Kidney (tissue), 14 donors: ENCODE data around the gene TERT. TPM values are rescaled to one million over a fixed set of nuclear protein-coding genes. Genes with fewer than 3 reads are reported as not detected.

Source experiments
- DNase-seq, 5 donors: peaks; one replicate each; pipeline ENCODE4 v3.0.0-alpha.2; 2013 to 2020
- FAIRE-seq: peaks from 2 replicates; lab custom pipeline; 2012; peaks lifted over from hg19 to GRCh38; lab: Jason Lieb, UNC
- H3K27ac ChIP-seq, 2 donors: one replicate each; pipeline ENCODE4 v1.7.0; 2013; ENCODE audit warnings: low read depth in 2 of 2, low read length in 2 of 2, inconsistent platforms in 1 of 2
- H3K27me3 ChIP-seq: one replicate; pipeline ENCODE4 v1.7.1; 2013; ENCODE audit warnings: low read length, inconsistent platforms; ENCODE audit not compliant: control insufficient read depth, insufficient read depth
- H3K36me3 ChIP-seq, 3 donors: one replicate each; pipeline versions ENCODE4 v1.7.0 to v1.7.1; 2013; ENCODE audit warnings: low read length in 3 of 3, control low read depth in 1 of 3, inconsistent platforms in 1 of 3; ENCODE audit not compliant: insufficient read depth in 3 of 3, control insufficient read depth in 2 of 3
- H3K4me1 ChIP-seq, 3 donors: one replicate each; pipeline versions ENCODE4 v1.7.0 to v1.7.1; 2013; ENCODE audit warnings: low read length in 3 of 3, inconsistent platforms in 1 of 3, low read depth in 1 of 3; ENCODE audit not compliant: control insufficient read depth in 2 of 3, insufficient read depth in 2 of 3
- H3K4me3 ChIP-seq, 3 donors: one replicate each; pipeline versions ENCODE4 v1.7.0 to v1.8.1; 2013; ENCODE audit warnings: low read length in 3 of 3, control low read depth in 1 of 3, inconsistent platforms in 1 of 3
- H3K9ac ChIP-seq, 3 donors: one replicate each; pipeline versions ENCODE4 v1.7.0 to v1.7.1; 2013; ENCODE audit warnings: low read length in 3 of 3, control low read depth in 1 of 3, inconsistent platforms in 1 of 3
- H3K9me3 ChIP-seq, 3 donors: one replicate each; pipeline versions ENCODE4 v1.7.0 to v1.7.1; 2013; ENCODE audit warnings: low read length in 3 of 3, control low read depth in 1 of 3, inconsistent platforms in 1 of 3; ENCODE audit not compliant: control insufficient read depth in 2 of 3, insufficient read depth in 1 of 3
- intact Hi-C: fragments of 100-400 bp; cut with DNase I; formaldehyde crosslinking; loops from one replicate; pipeline ENCODE4 v1.11.1; 2022
- polyA plus RNA-seq: library from polyadenylated mRNA; stranded (reverse); fragments of 350-450 nt; fragmentation: Illumina TruSeq; extraction: RNeasy Lipid Tissue Mini Kit (QIAGEN cat#74804); gene quantifications from one replicate; pipeline ENCODE4 v1.2.3, GENCODE V29; 2014; ENCODE audit warnings: low read depth, low replicate concordance; ENCODE audit not compliant: insufficient read depth
- total RNA-seq: library from RNA; stranded (reverse); fragmentation: NEBNext Ultra II Directional; extraction: Animal tissue kit (Norgen Biotek cat#: 25700); gene quantifications from one replicate; pipeline ENCODE4 v1.2.1, GENCODE V29; 2021
- TF ChIP-seq, protein P1 (sequence below): IDR thresholded peaks from 3 replicates; pipeline ENCODE4 v1.5.1; 2012; ENCODE audit warnings: mild to moderate bottlenecking, moderate library complexity, borderline replicate concordance; ENCODE audit not compliant: insufficient read depth; ENCODE audit errors: extremely low read depth
- donor health status: control.
- donor health status: control.
- donor health status: control.
- donor health status: control.
- donor health status: control.
- donor health status: DM: yes; HTN: yes; CAD: no.
- donor health status: Normal renal cell carcinoma (clear cell type).

The TERT gene
- total and polyA plus RNA-seq, 2 donors from 2014 or later = 0.91 TPM; not detected in 1

GRCh38 chr5:1322036-1322900 is 27.4 kb upstream of the TERT start:
- H3K36me3 ChIP-seq = peaks cover 0 to 61% (median 34%) of the 10 kb centered on the region in 3 donors
- H3K4me3 ChIP-seq = no peak overlapping the region
- no peak overlapping the region for H3K9ac ChIP-seq
- intact Hi-C loops = no loop called here
- no peaks in the 10 kb centered on the region for H3K27me3 ChIP-seq
- TF ChIP-seq, protein P1, sequence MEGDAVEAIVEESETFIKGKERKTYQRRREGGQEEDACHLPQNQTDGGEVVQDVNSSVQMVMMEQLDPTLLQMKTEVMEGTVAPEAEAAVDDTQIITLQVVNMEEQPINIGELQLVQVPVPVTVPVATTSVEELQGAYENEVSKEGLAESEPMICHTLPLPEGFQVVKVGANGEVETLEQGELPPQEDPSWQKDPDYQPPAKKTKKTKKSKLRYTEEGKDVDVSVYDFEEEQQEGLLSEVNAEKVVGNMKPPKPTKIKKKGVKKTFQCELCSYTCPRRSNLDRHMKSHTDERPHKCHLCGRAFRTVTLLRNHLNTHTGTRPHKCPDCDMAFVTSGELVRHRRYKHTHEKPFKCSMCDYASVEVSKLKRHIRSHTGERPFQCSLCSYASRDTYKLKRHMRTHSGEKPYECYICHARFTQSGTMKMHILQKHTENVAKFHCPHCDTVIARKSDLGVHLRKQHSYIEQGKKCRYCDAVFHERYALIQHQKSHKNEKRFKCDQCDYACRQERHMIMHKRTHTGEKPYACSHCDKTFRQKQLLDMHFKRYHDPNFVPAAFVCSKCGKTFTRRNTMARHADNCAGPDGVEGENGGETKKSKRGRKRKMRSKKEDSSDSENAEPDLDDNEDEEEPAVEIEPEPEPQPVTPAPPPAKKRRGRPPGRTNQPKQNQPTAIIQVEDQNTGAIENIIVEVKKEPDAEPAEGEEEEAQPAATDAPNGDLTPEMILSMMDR = no peak
- no peaks in the 10 kb centered on the region for H3K9me3 ChIP-seq
- peak in 1 of 5 donors; percentile 55 for DNase-seq
- no peak for FAIRE-seq
- no peak overlapping the region for H3K27ac ChIP-seq
- no peaks in the 10 kb centered on the region for H3K4me1 ChIP-seq

GRCh38 chr5:1321576-1321975 is 26.7 kb upstream of the TERT start:
- FAIRE-seq (no peak), DNase-seq (peak in 1 of 5 donors; percentile 50)
- no peak overlapping the region for H3K27ac ChIP-seq
- intact Hi-C loops = no loop called here
- no peak overlapping the region for H3K4me3 ChIP-seq
- peaks cover 0 to 61% (median 34%) of the 10 kb centered on the region in 3 donors for H3K36me3 ChIP-seq
- no peaks in the 10 kb centered on the region for H3K4me1 ChIP-seq
- TF ChIP-seq, protein P1 = no peak
- H3K27me3 ChIP-seq = no peaks in the 10 kb centered on the region
- no peak overlapping the region for H3K9ac ChIP-seq
- H3K9me3 ChIP-seq = no peaks in the 10 kb centered on the region

DNA sequence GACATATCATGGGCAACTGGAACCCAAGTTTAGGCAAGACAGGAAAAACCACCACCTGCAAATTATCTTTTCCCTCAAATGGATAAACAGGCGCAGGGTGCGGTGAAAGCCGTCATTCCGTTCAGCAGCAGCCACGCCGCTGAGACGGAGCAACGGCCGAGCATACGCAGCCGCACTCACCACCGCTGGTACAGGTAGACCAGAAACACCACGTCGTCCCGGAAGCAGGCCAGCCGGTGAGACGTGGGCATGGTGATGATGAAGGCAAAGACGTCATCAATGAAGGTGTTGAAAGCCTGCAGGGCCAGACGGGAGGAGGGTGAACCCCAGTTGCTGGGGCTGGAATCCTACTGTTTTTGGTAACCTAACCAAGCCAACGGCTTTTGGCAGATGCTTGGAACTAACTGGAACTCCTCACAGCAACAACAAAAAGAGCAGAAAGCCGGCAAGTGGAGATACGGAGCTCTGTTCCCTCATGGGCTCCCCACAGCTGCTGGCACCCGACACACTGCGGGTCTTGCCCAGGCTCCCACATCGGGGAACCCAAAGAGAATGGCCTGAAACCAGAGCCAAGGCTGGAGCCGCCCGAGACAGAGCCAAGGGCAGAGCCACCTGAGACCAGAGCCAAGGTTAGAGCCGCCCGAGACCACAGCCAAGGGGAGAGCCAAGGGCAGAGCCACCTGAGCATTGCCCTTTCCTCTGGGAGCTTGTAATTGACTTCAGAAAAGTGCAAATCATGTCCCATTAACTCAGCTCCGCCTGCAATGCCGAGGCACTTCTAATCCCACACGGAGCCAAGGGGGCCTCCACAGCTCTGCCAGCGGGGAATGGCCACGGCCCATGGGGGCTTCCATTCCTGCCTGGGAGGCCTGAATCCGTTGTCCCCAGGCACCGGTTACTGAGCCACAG is 25.8 kb upstream of the TERT start:
- Histone ChIP-seq H3K27me3 (no peaks in the 10 kb centered on the region), H3K4me3 (no peak overlapping the region), H3K36me3 (peaks cover 0 to 60% (median 34%) of the 10 kb centered on the region in 3 donors), H3K4me1 (peaks cover 0 to 5% (median 0%) of the 10 kb centered on the region in 3 donors), H3K9me3 (no peaks in the 10 kb centered on the region), H3K27ac (no peak overlapping the region), H3K9ac (no peak overlapping the region)
- peak in 1 of 5 donors; percentile 58 for DNase-seq
- FAIRE-seq = no peak
- TF ChIP-seq, protein P1 = no peak
- intact Hi-C loops = no loop called here
